Measurements from ENCODE around the gene FATE1.

The FATE1 gene

DNA sequence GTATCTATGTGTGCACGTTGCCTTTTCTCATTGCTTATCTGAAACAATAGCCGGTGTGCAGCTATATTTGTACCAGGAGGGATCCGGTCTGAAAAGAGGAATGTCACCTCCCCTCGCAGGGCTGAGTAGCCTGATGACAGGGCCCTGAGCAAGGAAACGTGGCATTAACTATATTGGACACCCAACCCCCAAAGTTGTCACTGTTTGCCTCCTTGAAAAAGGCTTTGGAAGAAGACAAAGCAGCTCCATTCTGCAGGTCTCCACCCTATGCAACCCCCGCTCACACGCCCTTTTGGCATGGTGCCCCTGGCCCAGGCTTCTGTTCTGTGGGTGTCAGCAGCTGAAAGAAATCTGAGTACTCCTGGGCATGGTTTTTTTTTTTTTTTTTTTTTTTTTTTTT is 12.3 kb upstream of the FATE1 start:
- no peak for FAIRE-seq
- DNase-seq (ENCODE audit: low spot score) = peak; percentile 28

DNA sequence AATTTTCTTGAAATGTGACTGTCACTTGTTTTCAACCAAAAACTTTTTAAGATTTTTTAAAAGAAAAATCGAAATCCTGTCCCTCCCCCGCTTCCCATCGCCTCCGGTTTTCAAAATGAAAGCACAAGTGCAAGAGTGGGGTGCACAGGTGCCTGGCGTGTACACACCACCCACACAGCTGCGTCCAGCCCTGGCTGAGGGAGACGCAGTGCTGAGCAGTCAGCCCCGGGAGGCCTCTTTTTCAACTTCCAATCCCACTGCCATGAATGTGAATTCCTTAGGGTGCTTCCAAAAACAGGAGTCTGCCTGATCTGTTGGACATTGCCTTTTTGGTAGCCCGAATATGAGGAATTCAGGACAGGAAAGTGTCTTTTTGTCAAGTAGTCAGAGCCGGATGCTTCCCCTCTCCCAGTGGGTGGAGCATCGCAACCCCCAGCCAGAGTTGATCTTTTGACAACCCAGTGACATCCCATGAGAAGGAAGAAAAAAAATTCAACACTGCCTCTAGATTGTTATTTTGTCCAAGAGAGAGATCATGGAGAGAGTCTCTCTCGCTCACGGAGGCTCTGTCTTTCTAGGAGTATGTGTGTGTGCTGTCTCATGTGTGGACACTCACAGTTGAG is 11.7 kb upstream of the FATE1 start:
- peak; percentile 10 for DNase-seq (ENCODE audit: low spot score)
- FAIRE-seq = no peak

DNA sequence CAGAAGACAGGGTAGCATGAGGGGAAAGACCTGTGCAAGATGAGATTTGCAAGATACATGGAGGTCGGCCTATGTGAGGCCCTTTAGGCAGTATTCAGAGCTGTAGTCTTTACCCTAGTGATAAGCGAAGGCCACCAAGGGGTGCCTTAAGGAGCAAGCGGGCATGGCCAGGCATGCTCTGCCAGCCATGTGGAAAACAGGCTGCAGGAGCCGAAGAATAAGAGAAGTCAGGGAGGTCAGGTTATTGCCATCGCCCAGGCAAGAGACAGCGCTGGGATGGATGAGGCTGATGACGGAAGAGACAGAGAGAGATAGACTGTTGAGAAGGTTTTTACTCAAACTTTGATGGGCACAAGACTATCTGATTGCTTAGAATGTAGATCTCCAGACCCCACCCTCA is 7.0 kb upstream of the FATE1 start:
- DNase-seq (ENCODE audit: low spot score) (no peak), FAIRE-seq (no peak)

DNA sequence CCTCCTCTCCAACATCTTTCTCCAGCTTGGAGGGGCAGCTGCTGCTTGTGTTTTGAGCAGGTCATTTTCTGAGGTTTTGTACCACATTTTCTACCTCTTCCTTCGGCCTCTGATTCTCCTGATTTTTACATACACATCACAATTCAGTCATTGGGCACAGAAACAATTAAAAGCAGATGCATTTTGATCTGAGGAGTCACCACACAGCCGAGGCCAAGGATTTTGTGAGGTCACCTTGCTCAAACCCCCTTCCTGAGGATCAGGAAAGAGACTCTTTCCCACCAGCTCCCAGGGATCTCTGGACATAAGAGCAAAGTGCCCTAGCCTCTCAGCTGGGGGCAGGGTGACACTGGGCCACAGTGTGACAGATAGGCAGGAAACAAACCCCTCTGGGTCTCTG is 5.4 kb upstream of the FATE1 start:
- no peak for DNase-seq (ENCODE audit: low spot score)

DNA sequence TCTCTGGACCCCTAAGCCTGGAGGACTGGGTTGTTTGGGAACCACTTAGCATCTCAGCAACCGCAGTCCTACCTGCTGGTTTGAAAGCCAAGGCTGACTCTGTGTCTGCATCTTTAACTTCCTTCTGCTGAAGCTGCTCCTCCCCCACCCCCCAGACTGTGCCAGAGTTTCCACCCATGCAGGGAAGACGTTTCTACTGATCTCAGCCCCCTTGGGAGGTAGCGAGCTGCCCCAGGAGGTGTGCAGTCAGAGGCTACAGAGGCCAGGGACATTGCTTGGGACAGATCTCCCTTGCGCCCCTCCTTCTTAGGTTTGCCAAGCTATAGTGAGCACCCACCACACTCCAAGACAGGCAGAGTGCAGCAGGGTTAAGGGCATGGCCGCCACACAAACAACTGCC is 4.7 kb upstream of the FATE1 start:
- FAIRE-seq (no peak), DNase-seq (ENCODE audit: low spot score) (no peak)

More for the DNA sequence above, 5.4 kb upstream of the FATE1 start:
- FAIRE-seq = no peak

DNA sequence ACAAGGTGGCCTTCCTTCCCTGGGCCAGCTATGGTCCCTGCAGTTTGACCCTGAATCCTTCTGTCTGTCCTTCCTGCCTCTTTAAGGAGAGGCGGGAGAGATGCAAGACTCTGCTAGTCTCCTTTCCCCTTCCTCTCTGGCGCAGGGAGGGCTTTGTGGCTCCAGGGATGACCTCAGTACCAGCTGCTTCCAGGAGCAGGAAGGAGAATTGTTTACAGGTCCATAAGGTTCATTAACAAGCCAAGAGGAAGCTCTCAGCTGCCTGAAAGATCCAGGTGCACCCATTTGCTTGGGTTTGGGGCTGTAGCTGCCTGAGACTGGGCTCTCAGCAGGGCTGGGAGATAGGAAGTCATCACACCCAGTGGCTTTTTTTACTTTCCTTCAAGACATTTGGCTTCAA is 4.0 kb upstream of the FATE1 start:
- peak; percentile 16 for DNase-seq (ENCODE audit: low spot score)
- FAIRE-seq = no peak

DNA sequence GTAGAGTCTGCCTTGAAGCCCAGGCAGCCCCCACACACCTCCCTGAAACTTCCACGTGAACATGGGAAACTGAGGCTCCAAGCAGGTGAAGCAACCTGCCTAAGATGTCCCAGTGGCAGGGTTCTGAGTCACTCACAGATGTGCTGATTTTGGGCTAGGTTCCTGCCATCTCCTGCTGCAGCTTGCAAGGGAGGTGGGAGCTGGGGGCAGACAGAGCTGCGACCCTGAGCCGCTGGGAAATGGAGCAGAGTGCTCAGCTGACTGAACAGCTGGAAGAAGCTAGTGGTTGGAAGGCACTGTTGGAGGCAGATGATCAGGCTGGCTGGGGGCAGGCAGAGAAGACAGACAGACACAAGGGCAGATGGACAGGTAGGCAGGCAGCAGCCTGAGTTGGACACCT is 3.6 kb upstream of the FATE1 start:
- no peak for FAIRE-seq
- no peak for DNase-seq (ENCODE audit: low spot score)

DNA sequence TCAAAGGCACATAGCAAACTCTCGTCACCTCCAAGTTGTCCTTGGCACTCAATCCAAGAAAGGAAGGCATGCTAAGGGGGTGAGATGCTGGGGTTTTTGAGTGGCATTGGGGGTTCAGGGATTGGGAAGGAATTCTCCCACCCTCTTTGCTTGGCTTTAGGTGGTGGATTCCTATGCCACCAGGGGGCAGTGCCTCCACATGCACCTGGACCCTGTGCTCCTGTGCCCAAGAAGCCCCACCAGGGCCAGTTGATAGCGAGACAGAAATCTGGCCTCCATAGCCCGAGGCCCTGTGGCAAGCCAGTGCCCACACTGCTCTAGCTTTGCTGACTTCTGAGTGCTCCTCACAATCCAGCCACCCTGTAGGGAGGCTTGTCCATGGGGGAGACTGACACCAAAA is 2.0 kb upstream of the FATE1 start:
- DNase-seq (ENCODE audit: low spot score) (peak; percentile 59), FAIRE-seq (no peak)

DNA sequence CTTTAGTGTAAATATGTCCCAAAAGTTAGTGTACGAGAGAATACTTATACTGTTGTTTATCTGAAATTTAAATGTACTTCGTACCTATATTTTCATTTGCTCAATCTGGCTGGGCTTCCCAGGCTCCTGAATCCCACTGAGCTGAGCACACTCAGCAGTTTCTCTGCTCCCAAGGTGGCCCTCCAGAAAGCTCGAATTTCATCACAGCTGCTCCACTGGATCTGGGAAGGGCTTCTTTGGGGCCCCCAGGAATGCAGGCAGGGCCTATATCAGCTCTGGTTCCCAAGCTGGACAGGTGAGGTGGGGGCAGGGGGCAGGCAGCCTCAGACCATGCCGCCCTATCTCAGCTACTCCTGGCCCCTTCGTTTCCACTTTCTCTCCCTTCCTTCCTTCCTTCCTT is 1.5 kb upstream of the FATE1 start:
- no peak for FAIRE-seq

DNA sequence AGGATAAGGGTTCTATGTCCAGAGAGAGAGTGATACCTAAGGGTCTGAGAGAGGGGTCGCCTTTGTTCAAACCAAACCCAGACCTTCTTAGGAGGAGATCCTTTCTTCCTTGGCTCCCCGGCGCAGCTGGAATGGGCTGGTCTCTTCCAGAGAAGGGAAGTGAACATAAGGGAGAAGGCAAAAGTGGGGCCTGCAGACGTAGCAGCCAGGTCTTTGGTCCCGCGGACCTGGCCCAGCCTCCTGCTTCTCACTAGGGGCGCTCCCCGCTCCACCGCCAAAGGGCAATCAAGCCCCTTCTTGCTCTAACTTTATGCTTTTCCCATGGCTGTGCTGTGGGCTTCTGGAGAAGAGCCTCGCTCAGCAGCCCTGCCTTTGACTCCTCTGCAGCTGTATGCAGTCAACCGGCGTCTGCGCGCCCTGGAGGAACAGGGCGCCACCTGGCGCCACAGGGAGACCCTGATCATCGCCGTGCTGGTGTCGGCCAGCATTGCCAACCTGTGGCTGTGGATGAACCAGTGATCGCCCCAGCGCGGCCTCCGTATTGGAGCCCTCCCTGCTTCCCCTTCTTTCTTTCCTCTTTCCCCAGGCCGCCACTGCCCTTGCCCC is 6.5 kb downstream of the FATE1 start:
- DNase-seq (ENCODE audit: low spot score) (no peak), FAIRE-seq (no peak)

More for the DNA sequence above, 1.5 kb upstream of the FATE1 start:
- DNase-seq (ENCODE audit: low spot score) = no peak

DNA sequence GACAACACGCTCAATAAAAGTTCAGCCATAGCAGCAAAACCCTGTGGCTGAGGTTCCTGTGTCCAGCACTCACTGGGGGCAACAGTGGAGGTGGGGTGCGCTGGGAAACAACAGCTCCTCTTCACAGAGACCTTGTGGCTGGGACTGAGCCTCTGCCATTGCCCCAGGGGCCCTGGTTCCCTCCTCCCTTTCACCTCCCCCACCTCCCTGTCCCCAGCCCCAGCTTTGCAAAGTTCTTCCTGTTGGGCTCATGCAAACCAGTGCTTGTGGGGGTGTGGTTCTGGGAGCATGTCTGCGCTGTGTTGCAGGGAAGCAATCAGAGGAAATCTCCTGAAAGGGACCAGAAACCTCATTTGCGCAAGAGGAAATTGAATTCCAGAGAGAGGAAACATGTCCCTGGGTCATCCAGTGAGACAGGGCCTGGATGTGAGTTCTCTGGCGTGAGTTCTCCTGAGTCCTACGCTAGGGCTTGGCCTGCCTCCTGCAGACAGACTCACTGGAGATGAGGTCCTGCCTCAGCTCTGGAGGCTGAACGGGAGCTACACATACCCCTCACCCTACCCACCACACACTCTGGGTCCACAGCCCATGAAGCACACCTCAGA is 7.4 kb downstream of the FATE1 start:
- FAIRE-seq = no peak
- no peak for DNase-seq (ENCODE audit: low spot score)

DNA sequence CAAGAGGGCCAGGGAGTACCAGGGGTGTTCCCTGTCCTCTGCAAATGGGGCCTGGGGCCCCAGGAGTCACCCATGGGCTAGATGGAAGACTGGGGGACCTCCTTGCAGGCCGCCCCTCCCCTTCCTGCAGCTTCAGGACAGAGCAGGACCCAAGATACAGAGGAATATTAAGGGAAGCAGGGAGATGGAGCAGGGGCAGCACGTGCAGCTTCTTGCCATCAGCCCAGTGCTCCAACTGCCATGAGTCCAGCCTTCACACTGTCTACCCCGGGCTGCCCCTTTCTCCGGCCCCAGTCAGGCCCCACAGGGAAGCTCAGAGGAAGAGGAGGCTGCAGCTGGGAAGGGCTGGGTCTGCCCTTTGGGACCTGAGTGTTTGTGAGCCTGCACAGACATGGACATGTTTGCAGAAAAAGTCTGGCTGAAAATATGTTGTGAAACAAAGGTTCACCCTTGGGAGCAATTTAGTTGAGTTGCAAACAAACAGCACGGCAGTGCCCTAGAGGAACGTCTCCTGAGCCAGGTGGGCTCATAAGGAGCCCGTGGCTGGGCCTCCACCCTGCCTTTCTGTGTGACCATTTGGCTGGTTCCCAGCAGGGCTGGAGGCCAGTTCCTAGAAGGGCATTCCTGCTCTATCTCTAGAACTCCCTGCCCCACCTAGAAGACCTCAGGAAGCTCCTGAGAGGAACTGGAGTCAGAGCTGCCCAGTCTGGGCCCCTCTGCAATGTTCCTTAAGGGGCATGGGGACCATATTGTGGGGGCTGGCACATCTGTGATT is 8.9 kb downstream of the FATE1 start:
- no peak for FAIRE-seq
- DNase-seq (ENCODE audit: low spot score) = no peak

DNA sequence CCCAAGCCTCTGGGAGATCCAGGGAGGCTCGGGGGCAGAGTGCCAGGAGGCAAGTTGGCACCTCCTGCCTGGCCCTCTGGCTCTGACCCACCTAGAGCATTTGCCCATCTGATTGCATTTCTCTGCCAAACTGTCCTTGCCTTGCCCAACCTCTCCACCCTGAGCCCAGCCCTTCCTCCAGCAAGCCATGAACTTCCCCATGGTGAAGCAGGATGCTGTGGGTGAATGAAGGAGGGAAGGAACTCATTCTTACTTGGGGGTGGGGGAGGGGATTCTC is 9.4 kb downstream of the FATE1 start:
- DNase-seq (ENCODE audit: low spot score) = no peak
- FAIRE-seq = no peak

DNA sequence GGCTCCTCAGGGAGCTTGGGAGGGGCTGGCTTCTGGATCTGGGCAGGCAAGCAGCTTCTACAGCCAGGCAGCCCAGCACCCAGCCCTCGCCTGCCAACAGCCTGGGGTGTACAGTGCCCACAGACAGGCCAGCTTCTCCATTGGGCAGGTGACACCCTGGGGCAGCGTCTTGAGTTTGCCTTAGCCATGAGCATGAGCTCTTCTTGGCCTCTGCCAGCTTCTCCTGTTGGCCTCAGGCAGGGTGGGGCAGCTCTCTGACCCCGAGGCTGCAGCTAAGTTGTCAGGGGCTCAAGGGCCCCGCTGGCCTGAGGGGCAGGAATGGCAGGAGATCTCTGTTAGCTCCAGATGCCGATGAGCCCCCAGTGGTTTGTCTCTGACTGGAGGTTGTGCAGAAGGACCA is 10.9 kb downstream of the FATE1 start:
- FAIRE-seq (no peak), DNase-seq (ENCODE audit: low spot score) (no peak)

DNA sequence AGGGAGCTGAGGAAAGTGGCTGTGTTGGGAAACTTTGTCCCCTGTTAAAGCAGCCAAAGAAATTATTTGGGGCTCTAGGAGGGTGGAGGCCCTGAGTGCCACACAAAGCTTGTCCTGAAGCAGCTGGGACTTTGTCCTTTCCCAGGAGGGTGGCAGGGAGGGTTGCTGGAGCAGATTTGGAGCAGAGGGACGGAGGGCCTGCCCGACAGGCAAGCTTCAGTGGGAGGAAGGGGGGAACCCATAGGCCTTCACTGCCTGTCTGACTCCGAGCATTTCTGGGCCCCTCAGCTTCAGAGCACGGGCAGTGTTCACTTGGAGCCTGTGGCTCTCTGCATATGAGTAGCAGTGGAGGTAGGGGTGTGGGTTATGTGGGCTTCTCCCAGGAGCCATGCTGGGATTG is 11.5 kb downstream of the FATE1 start:
- FAIRE-seq (no peak), DNase-seq (ENCODE audit: low spot score) (no peak)

DNA sequence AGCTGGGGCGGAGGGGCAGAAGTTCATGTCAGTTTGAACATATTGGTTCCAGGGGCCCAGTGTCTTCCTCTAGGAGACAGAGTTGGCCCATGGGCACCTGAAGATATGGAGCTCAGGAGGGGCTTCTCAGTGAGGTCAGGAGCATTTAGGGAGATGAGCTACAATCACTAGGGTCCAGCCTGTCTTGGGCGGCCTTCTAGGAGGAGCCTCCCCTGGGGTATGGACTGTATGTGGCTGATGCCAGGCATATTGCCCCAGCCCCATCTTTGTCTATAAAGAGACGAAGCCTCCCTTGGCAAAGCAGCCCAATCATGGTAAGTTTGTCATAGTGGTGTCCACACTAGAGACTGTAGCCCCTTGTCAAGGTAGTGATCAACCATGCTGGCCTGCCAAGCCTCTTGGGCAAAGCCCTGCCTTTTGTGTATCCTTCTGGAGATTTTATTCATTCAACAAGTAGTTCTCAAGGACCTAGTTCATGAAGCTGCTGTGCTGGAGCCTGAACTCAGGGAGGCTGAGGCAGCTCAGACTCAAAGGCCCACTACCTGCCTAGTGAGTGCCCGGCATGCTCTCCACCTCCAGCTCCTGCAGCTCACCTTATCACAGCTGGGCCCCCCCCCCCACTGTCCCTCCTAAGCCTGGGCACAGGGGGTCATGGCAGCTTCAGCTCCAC is 13.4 kb downstream of the FATE1 start:
- FAIRE-seq = no peak

DNA sequence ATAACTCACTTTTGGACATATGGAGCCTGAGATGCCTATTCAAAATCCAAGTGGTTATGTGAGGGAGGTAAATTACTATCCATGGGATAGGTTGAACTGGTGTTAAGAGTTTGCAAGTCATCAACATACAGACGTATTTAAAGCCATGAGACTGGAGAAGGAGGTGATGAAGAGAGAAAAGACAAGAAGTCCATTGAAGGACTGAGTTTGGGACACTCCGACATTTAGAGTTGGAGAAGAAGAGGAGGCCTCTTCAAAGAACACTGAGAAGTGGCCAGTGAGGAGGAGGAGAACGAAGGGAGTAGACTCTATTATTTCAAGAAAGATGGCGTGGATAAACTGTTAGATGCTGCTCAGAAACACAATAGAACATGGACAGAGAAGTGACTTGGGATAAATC is 18.6 kb downstream of the FATE1 start, which contains the start of gene CNGA2:
CNGA2 (plus strand) TSS at position 301 of the 400 bp plus-strand sequence. CDS start 3,738 bp downstream, outside the sequence.
- no peak for DNase-seq (ENCODE audit: low spot score)

More for the DNA sequence above, 13.4 kb downstream of the FATE1 start:
- no peak for DNase-seq (ENCODE audit: low spot score)

DNA sequence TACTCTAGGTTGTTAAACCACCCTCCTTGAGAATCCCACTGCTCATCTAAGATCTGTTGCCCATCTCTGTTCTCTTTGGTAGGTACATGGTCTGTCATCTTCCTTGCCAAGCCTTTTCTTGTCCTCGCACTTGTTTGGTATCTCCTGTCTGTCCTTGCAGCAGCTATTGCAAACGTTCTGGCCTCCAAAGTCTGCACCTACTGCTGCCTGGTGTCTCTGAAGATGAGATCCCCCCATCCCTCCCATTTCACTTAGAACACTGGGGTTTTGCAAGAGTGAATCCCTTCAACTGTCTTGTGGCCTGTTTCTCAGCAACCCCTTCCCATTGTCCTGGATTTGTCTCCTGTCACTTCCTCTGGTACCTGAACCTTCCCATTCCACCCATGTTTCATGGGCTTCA is 19.4 kb downstream of the FATE1 start:
- DNase-seq (ENCODE audit: low spot score) (no peak), FAIRE-seq (no peak)

More for the DNA sequence above, 18.6 kb downstream of the FATE1 start, which contains the start of gene CNGA2:
- FAIRE-seq = no peak

DNA sequence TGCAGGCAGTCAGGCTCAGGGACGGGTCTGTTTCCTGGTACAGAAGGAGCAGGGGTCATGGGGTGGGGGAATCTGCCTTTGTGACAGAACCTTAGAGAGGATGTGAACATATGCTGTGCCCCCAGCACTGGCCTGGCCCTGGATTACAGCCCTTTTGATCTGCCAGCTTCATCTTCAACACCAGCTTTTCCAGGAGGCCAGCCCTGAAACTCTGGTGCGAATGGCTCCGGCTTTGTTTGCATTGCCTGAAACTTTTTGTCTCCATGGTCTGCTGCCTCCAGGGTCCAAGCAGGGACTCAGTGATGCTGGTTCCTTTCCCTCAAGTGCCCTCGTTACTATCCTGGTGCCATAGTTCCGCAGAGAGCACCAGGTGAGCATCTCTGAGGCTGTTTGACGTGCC is 20.9 kb downstream of the FATE1 start:
- FAIRE-seq = no peak

DNA sequence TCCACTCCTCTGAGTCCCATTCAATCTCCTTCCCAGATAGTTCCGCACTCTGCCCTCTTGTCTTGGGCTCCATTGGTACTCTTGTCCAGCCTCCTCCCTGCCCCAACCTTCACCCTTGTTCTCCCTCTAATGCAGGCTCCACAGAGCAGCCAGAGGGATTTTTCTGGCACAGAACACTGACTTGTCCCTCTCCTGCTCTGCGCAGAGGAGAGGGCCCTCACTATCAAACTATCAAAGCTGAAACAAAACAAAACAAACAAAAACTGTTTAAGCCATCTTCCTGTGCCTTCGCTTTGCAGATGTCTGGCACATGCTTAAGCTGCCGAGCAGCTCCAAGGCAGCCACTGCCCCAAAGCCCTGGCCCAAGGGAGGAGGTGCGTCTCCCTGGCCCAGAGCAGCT is 21.7 kb downstream of the FATE1 start:
- no peak for DNase-seq (ENCODE audit: low spot score)
- FAIRE-seq = no peak

More for the DNA sequence above, 20.9 kb downstream of the FATE1 start:
- DNase-seq (ENCODE audit: low spot score) = no peak

DNA sequence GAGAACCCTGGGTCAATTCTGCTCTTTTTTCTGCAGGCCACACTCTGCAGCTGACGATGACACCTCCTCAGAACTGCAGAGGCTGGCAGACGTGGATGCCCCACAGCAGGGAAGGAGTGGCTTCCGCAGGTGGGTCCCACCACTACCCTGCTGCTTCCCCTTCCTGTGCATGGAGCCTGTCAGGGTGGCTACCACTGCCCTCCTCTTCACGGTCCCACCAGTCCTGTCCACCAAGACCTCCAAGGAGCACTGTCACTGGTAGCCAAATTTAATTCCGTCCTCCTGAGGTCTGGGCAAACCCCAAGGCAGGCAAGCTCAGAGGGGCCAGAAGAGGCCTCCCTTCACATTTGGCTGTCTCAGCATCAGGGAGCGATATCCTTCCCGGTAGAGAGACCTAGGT is 22.9 kb downstream of the FATE1 start:
- FAIRE-seq (no peak), DNase-seq (ENCODE audit: low spot score) (no peak)

DNA sequence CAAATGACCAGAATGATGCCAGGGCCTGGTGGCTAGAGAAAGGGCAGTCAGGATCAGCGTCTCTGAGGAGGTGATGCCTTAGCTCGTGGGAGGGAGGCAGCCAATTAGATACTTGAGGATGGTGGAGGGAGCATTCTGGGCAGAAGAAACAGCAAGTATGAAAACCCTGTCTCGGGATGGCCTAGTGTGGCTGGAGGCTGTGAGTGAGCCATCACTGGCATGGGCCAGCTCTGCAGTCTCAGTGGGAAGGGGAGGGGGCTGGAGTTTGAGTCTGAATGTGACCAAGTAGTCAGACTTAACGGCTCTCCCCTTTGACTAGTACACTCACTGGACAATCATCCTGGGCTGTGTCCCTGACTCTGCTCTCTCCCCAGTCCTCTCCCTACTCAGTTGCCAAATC is 25.8 kb downstream of the FATE1 start:
- FAIRE-seq = no peak
- no peak for DNase-seq (ENCODE audit: low spot score)
